ENCODE measurements around the gene HMG20A.
A peak's percentile ranks its signal among the peaks of the same experiment; 100 is the strongest.

HMG20A gene

GRCh38 chr15:77426871-77427270 lies 6.2 kb downstream of the HMG20A start:
- in situ Hi-C loops (cut with MboI; ENCODE audit: low sequenced_read_pairs, unreplicated experiment), result no loop called here
- TF ChIP-seq, protein P1, sequence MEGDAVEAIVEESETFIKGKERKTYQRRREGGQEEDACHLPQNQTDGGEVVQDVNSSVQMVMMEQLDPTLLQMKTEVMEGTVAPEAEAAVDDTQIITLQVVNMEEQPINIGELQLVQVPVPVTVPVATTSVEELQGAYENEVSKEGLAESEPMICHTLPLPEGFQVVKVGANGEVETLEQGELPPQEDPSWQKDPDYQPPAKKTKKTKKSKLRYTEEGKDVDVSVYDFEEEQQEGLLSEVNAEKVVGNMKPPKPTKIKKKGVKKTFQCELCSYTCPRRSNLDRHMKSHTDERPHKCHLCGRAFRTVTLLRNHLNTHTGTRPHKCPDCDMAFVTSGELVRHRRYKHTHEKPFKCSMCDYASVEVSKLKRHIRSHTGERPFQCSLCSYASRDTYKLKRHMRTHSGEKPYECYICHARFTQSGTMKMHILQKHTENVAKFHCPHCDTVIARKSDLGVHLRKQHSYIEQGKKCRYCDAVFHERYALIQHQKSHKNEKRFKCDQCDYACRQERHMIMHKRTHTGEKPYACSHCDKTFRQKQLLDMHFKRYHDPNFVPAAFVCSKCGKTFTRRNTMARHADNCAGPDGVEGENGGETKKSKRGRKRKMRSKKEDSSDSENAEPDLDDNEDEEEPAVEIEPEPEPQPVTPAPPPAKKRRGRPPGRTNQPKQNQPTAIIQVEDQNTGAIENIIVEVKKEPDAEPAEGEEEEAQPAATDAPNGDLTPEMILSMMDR (IDR thresholded peaks at IDR 0.05; ENCODE audit: borderline replicate concordance, control extremely low read depth, extremely low read depth, insufficient read depth, missing control alignments), result no peak
- DNase-seq (ENCODE audit: low spot score), result no peak

- in situ Hi-C loops (cut with MboI; ENCODE audit: low sequenced_read_pairs, unreplicated experiment), result no loop called here
- TF ChIP-seq, protein P1 (IDR thresholded peaks at IDR 0.05; ENCODE audit: borderline replicate concordance, control extremely low read depth, extremely low read depth, insufficient read depth, missing control alignments), result no peak
- no peak for DNase-seq (ENCODE audit: low spot score)
Measured at GRCh38 chr15:77430213-77430612, 9.5 kb downstream of the HMG20A start.

DNA sequence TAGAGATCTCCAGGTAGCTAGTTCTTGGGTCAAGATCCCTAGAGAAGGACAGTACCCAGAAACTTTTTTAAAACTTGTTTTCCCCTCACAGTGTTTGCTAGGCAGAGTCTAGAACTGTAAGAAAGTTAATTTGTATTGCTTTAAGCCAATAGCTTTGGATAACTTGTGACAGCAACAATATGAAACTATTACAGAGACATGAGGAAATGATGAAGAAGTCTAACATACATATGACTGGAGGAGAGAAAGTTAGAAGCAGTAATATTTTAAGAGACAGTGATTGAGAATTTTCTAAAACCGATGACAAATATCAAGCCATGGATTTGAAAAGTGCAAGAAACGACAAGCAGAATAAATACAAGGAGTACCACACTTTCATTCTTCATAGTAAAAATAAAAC lies 10.0 kb downstream of the HMG20A start:
- TF ChIP-seq, protein P1 (IDR thresholded peaks at IDR 0.05; ENCODE audit: borderline replicate concordance, control extremely low read depth, extremely low read depth, insufficient read depth, missing control alignments), result no peak
- in situ Hi-C loops (cut with MboI; ENCODE audit: low sequenced_read_pairs, unreplicated experiment), result no loop called here
- no peak for DNase-seq (ENCODE audit: low spot score)

DNA sequence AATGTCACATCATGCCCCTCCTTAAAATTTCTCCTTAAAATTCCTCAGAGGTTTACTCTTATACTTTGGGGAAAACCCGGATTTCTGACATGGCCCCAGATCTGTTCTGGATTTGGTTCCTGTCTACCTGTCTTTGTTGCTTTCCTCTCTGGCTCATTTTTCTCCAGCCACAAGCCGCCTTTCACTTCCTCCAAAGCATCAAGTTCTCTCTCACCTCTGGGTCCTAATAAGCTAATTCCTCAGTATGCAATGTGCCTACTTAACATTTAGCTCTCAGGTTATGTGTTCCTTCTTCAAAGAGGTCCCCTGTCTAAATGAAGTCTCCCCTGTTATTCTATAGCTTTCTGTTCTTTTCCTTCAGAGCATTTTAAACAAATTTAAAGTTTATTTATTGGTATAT lies 16.1 kb downstream of the HMG20A start:
- in situ Hi-C loops (cut with MboI; ENCODE audit: low sequenced_read_pairs, unreplicated experiment), result no loop called here
- TF ChIP-seq, protein P1 (IDR thresholded peaks at IDR 0.05; ENCODE audit: borderline replicate concordance, control extremely low read depth, extremely low read depth, insufficient read depth, missing control alignments), result no peak
- DNase-seq (ENCODE audit: low spot score), result no peak

DNA sequence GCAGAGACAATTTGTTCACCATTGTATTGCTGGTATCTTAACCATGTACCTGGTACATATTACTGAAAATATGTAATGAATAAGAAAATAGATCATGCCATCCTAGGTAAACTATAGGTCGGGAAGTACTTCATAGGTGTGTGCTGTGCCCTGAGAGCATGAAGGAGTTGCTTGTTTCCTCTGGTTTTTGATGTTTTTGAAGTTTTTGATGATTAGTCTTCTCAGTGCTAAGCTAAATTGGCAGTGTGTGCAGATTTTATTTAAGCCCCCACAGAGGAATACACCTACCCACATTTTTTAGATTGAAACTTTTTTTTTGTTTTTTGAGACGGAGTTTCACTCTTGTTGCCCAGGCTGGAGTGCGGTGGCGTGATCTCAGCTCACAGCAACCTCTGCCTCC lies 16.6 kb downstream of the HMG20A start:
- in situ Hi-C loops (cut with MboI; ENCODE audit: low sequenced_read_pairs, unreplicated experiment), result no loop called here
- DNase-seq (ENCODE audit: low spot score), result no peak
- TF ChIP-seq, protein P1 (IDR thresholded peaks at IDR 0.05; ENCODE audit: borderline replicate concordance, control extremely low read depth, extremely low read depth, insufficient read depth, missing control alignments), result no peak

DNA sequence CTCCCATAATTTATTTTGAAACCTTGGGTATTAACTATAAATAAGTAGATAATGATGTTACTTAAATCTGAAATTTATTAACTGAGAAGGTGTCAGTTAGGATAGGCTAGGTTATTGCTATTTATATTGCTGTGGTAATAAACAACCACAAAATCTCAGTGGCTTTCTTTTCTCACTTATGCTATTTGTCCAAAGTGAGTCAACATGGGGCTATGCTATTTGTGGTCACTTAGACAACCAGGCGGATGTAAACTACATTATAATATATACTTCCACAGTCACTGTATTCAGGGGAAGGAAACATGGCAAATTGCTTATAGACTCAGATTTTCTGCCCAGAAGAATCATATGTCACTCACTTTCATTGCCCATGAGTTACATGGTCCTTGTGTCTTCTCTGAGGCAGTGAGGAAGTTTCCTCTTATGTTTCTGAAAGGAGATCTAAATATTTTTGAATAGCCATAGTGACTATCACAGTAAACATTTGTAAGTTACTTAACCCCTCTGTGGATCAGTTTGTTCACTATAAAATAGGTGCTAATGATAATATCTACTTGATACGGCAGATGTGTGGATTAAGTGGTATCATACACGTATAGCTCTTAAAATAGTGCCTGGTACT lies 19.8 kb downstream of the HMG20A start:
- DNase-seq (ENCODE audit: low spot score), result peak; percentile 38
- in situ Hi-C loops (cut with MboI; ENCODE audit: low sequenced_read_pairs, unreplicated experiment), result no loop called here
- TF ChIP-seq, protein P1 (IDR thresholded peaks at IDR 0.05; ENCODE audit: borderline replicate concordance, control extremely low read depth, extremely low read depth, insufficient read depth, missing control alignments), result no peak
